Stimulated activated naive CD8-positive, alpha-beta T cell treated with anti-CD3 and anti-CD28 coated beads, Interleukin-15, amount 100 ng/mL, for 72 hours (primary cell): Measurements from ENCODE around the gene GNB5.
"Not testable (repeated sequence)": the region's sequence is repeated elsewhere in the genome, so short reads cannot be mapped to it uniquely, and the experiment has no call there.

Source experiments
- ATAC-seq: fragments of 150-1000 bp; cut with Tn5 transposase; 2 replicates; pipeline ENCODE4 v1.10.0; 2021; ENCODE audit warnings: mild to moderate bottlenecking, moderate library complexity
- DNase-seq, 2 donors: peaks; one replicate each; pipeline ENCODE4 v3.0.0; 2021 to 2022
- H3K27ac Mint-ChIP-seq, 2 donors: one replicate each; pipeline ENCODE4 v1.8.0; 2022; ENCODE audit warnings: mild to moderate bottlenecking in 2 of 2, mixed read lengths in 2 of 2, moderate library complexity in 2 of 2
- H3K27me3 Mint-ChIP-seq: one replicate; pipeline ENCODE4 v1.8.0; 2022; ENCODE audit warnings: mixed read lengths
- H3K4me1 Mint-ChIP-seq: one replicate; pipeline ENCODE4 v1.8.0; 2022; ENCODE audit warnings: mild to moderate bottlenecking, mixed read lengths
- H3K4me3 Mint-ChIP-seq, 2 donors: one replicate each; pipeline ENCODE4 v1.8.0; 2022; ENCODE audit warnings: mild to moderate bottlenecking in 2 of 2, mixed read lengths in 2 of 2, moderate library complexity in 1 of 2
- H3K9me3 Mint-ChIP-seq, 2 donors: one replicate each; pipeline ENCODE4 v1.8.0; 2022; ENCODE audit warnings: mixed read lengths in 2 of 2

GNB5 gene

DNA sequence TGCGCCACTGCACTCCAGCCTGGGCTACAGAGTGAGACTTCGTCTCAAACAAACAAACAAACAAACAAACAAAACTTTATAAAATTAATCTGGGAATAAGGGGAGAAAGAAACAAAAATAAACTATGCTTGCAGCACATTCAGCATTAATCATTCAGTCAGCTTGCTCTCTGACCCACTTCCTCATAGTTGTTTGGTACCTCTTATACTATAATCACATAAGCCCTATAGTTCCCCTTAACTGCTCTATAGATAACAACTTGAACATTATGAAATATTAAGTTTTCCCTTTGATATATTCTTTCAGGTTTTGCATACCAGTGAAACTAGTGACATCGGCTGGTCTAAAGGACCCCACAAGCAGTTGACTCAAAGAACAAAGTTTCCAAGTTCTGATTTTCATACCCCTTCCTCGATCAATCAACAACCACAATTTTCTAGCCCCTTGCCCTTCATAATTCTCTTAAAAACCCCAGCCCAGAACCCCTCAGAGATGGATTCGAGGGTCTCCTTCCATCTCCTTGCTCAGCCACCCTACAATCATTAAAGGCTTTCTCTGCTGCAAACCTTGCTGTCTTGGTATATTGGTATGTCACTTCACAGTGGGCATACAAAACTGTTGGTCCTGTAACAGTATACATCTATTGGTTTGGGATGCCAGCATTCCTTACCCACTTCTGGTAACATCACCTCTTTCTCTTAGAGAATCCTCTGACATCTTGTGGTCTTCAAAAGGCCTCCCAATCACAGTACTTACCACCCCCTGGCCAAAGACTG, 105.0 kb downstream of the GNB5 start:
- Mint-ChIP-seq H3K27ac (no peak overlapping the region), H3K4me3 (no peak overlapping the region), H3K9me3 (peaks cover 13 to 16% of the 10 kb centered on the region in 2 donors), H3K27me3 (no peaks in the 10 kb centered on the region), H3K4me1 (peaks cover 19% of the 10 kb centered on the region)
- DNase-seq, result no peak
- no peak for ATAC-seq

DNA sequence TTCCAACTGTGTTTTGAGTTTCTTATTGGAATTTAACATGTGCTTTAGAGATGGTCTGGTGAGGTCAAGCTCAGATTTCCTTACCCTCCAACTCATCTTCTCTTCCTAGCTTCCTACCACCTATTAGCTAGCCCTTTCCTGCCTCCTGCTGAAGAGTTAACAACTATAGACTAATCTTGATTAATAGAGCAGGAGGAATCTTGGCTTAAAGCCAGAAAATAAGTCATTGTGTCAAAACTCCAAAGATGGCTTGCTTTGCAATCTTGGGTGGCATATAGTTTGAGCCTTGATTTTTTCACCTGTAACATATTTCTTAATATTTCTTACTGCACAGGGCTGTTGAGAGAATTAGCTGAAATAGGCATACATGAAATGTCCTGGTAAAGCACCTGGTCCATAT, 105.9 kb downstream of the GNB5 start:
- H3K27ac Mint-ChIP-seq, result no peak overlapping the region
- H3K9me3 Mint-ChIP-seq, result peaks cover 11 to 12% of the 10 kb centered on the region in 2 donors
- H3K4me1 Mint-ChIP-seq, result peaks cover 19% of the 10 kb centered on the region
- ATAC-seq, result no peak
- H3K4me3 Mint-ChIP-seq, result no peak overlapping the region
- H3K27me3 Mint-ChIP-seq, result no peaks in the 10 kb centered on the region
- DNase-seq, result no peak

DNA sequence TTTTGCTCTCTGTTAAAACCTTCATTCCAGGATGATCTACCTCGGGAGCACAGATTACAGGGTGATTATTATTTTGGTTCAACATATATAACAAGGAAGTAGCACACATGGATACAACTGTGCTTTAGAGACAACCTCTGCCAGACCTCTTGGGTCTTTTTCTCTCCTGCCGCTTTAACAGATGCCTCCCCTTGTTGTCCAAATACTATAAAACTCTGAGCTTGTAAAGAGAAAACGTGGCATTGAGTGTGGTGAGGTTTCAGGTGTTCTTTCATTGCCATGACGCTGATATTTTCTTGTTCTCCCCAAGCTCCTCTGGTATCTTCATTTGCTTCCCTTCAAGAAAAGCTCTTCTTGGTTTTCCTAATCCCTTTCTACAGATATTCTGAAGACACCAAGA, 107.6 kb downstream of the GNB5 start:
- H3K4me1 Mint-ChIP-seq, result peaks cover 30% of the 10 kb centered on the region
- peaks cover 3% of the 10 kb centered on the region for H3K27me3 Mint-ChIP-seq
- ATAC-seq, result no peak
- no peak overlapping the region for H3K27ac Mint-ChIP-seq
- DNase-seq, result no peak
- H3K9me3 Mint-ChIP-seq, result no peaks in the 10 kb centered on the region
- H3K4me3 Mint-ChIP-seq, result no peak overlapping the region

DNA sequence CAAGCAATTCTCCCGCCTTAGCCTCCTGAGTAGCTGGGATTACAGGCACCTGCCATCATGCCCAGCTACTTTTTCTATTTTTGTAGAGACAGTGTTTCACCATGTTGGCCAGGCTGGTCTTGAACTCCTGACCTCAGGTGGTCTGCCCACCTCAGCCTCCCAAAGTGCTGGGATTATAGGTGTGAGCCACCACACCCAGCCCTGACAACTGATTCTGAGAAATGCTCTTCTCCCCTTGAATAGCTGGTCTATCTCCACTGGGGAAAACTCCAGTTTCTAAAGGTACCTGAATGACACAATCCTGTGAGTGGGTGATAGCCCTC, 108.2 kb downstream of the GNB5 start:
- H3K27ac Mint-ChIP-seq, result peak overlapping the region; percentile 2 to 38
- peak overlapping the region in 1 of 2 donors; percentile 40 for H3K4me3 Mint-ChIP-seq
- peaks cover 31% of the 10 kb centered on the region for H3K4me1 Mint-ChIP-seq
- DNase-seq, H3K27me3 Mint-ChIP-seq, ATAC-seq, H3K9me3 Mint-ChIP-seq: not testable (repeated sequence)

DNA sequence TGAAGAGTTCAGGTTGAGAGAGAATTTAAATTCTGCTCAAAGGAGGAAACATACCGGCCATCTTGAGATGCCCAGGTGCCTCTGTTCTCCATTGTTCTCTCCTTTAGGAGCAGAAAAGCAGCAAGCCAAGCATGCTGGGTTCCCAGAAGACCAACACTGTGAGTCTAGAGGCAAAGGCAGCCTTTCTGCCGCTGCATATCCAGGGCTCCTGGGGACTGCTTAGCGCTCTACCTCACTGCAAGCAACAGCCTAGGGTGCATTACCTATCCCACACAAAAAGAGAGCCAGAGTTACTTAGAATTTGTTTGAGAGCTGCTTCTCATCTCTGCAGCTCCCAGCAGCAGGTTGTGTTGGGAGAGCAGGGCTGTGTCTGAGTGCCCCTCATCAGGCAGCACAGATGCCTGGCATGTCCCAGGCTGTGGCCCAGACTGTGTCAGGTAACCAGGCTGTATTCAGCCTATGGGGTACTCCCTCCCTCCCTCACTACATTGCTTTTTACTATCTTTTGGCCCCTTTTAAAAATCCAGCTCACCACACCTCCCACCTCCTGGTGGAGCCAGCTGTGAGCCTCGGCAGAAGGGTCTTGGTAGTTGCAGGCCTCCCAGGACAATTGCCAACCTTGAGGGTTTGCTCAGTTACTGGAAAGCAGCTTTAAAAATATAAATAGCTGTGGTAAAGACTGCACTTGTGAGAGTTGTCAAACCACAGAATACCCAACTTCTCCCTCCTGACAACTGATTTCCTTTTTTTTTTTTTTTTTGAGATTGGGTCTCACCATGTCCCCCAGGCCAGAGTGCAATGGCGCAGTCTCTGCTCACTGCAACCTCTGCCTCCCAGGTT, 108.8 kb downstream of the GNB5 start:
- peak; percentile 50 for ATAC-seq
- Mint-ChIP-seq H3K27me3 (peaks cover 5% of the 10 kb centered on the region), H3K27ac (peak overlapping the region in 1 of 2 donors; percentile 2), H3K9me3 (no peaks in the 10 kb centered on the region), H3K4me3 (peak overlapping the region in 1 of 2 donors; percentile 40), H3K4me1 (peaks cover 31% of the 10 kb centered on the region)
- DNase-seq, result no peak

DNA sequence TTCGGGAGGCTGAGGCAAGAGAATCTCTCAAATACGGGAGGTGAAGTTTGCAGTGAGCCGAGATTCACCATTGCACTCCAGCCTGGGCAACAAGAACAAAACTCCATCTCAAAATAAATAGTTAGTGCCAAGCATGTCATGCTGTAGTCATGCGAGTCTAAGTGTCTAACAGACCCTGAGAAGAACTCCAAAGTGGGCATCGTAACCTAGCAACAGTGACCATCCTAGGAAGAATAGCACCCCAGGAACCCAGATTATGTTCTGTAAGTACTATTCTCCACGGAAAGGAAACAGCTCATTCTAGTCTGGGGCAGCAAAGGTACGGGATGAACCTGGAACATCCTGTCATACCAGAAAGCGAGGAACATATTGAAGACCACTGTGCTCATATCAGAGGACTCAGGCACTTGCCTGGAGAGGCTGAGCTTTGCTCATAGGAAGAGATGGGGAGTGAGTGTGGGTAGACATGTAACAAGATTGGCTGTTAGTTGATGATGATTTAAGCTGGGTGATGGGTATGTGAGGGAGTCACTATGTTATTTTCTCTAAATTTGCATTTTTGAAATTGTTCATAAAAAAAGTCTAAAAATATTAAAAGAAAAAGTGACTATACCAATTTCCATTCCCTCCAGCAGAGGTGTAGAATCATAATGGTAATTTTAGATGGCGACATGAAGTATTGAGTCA, 110.3 kb downstream of the GNB5 start:
- H3K27ac Mint-ChIP-seq, result no peak overlapping the region
- peaks cover 5% of the 10 kb centered on the region for H3K27me3 Mint-ChIP-seq
- DNase-seq (no peak), ATAC-seq (no peak)
- peaks cover 31% of the 10 kb centered on the region for H3K4me1 Mint-ChIP-seq
- H3K4me3 Mint-ChIP-seq, result no peak overlapping the region
- H3K9me3 Mint-ChIP-seq, result no peaks in the 10 kb centered on the region

DNA sequence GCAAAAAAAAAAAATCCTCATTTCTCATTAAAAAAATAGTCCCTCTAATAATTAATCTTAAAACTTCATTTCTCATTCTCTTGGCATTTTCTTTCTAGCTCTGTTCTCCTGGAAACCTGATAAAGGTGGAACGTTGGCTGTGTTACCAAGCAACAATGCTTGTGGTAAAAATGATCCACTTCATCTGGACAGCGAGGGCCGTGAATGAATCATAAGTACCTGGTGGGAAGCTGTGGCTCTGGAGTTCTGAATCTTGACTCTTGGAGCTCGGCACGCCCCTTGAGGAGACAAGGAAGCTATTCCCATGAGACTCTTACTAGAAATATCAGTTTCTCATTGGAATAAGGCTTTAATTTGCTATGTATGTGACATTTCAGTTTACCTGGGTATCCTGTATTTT, 111.2 kb downstream of the GNB5 start:
- ATAC-seq, result no peak
- Mint-ChIP-seq H3K27ac (no peak overlapping the region), H3K4me3 (no peak overlapping the region), H3K27me3 (peaks cover 5% of the 10 kb centered on the region), H3K9me3 (no peaks in the 10 kb centered on the region), H3K4me1 (peaks cover 31% of the 10 kb centered on the region)
- DNase-seq, result no peak

DNA sequence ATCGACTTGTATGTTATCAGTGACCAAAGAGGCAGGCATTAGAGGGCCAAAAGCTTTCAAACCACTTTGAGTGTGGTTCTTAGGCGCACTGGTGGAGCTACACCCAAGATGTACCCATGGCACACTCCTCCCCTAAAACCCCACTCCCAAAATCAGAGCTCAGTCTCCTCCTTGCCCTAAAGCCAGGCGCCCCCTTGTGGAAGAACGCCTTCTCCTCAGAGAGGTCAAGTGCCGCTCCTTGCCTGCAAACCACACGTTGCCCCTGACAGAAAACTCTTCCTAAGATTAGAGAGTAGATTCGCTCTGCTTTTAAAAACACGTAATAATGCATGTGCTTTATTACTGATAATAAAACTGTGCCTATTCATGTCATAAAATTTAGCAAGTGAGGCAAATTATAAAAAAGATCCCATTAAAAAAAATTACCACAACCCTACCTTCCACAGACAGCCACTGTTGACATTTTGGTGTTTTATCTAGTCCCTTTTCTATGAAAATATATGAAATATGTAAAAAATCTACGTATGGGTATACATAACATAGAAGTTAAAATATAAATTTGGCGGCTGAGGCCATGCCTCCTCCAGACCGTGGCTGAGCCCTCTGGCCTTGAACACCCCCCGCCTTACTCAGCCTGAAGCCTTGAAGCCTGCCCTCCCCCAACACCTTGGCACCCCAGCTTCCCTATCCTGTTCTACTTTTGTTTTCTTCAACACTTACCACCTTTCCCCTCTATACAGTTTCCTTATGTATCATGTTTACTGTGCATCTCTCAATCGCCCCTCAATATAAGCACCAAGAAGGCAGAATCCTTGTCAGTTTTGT, 112.1 kb downstream of the GNB5 start:
- ATAC-seq, result peak; percentile 88

DNA sequence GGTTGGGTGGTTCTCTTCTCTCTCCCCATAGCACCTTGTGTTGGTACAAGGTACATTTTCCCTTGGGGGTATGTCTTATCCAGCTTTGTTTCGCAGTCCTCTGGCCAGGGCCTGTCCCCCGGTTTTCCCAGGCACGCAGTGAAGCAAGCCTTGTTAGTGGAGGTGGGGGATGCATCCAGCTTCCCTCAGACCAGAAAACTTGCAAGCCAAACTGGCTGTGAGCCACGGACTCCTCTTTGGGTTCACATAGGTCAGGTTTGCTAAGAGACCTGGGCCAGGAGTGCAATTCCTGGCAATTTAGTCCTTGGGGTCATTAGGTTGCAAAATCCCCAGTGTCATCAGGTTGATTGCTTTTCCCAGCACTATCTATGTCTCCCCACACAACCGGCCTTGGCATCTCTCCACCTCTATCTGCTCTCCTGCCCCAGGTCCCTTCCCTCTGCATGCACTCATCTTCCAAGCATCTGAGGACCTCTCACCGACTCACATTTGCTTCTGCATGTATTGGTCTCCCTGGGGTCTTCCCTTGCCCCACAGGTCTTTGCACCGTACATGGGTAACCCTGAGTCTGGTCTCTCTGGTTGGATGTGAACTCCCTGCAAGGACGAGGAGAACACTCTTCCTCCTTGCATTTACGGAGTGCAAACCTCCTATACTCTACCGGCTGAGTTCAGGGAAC, 112.9 kb downstream of the GNB5 start:
- peaks cover 26% of the 10 kb centered on the region for H3K4me1 Mint-ChIP-seq
- peaks cover 5% of the 10 kb centered on the region for H3K27me3 Mint-ChIP-seq
- no peak overlapping the region for H3K27ac Mint-ChIP-seq
- H3K4me3 Mint-ChIP-seq, result no peak overlapping the region
- no peak for ATAC-seq
- DNase-seq, result no peak
- H3K9me3 Mint-ChIP-seq, result no peaks in the 10 kb centered on the region

More for the DNA sequence above, 112.1 kb downstream of the GNB5 start:
- Mint-ChIP-seq H3K9me3 (no peaks in the 10 kb centered on the region), H3K27ac (no peak overlapping the region), H3K27me3 (peaks cover 5% of the 10 kb centered on the region), H3K4me1 (peaks cover 31% of the 10 kb centered on the region), H3K4me3 (no peak overlapping the region)
- DNase-seq, result peak; percentile 70 to 73

DNA sequence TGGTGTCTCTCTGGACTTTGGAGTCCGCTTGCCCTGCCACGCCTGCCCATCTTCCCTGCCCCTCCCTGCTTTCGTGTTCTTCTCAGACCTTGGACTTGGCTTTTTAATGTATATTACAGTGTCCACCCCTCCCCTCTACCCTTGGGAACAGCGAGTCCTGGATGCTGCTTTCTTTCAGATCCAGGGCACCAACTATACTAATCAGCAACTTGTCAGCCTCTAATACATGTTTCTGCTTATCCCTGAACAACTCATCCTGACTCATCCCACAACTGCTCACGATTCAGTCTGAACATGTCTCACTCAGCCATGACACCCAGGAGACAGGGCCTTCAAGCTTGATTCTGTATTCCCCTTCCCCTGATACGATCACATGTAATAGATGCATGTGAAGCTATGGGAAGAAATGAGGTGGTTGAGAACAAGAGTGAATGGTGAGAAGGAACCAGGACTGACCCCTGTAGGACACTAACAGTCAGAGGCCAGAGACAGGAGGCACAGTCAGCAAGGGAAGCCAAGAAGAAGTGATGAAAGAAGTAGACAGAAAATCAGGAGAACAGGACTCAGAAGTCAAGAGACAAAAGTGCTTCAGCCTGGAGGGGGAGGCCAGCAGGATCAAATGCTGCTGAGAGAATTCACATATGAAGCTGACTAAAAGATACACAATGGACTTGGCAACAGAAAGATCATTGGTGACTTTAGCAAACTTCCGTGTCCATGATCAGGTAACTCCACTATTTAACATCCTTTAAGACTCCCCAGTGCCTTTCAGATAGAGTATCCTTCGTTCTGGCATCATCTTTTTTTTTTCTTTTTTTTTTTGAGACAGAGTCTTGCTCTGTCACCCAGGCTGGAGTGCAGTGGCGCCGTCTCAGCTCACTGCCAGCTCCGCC, 114.1 kb downstream of the GNB5 start:
- DNase-seq, result no peak
- Mint-ChIP-seq H3K27ac (peak overlapping the region in 1 of 2 donors; percentile 6), H3K4me1 (peaks cover 14% of the 10 kb centered on the region), H3K4me3 (no peak overlapping the region), H3K27me3 (peaks cover 5% of the 10 kb centered on the region), H3K9me3 (no peaks in the 10 kb centered on the region)
- ATAC-seq, result peak; percentile 43

DNA sequence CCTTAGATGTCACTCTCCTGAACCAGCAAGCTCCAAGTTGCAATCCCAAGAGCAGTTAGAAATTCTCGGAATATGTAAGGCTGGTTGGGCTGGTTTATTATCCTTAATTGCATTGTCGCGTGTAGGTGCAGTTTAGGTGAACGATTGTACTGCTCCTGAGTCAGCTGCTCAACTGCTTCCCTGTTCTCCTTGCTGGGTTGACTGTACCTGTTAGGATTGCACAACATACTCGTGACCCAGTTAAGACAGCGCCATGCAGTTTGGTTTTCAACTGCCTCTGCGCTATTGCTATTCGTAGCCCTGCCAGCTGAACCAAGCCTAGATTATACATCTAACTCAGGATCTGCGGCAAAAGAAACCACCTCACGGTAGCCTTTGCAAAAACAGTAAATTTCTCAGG, 119.6 kb downstream of the GNB5 start:
- H3K27ac Mint-ChIP-seq, result no peak overlapping the region
- H3K9me3 Mint-ChIP-seq, result no peaks in the 10 kb centered on the region
- H3K4me1 Mint-ChIP-seq, result peaks cover 11% of the 10 kb centered on the region
- ATAC-seq, result no peak
- no peak overlapping the region for H3K4me3 Mint-ChIP-seq
- H3K27me3 Mint-ChIP-seq, result no peaks in the 10 kb centered on the region
- DNase-seq, result no peak

DNA sequence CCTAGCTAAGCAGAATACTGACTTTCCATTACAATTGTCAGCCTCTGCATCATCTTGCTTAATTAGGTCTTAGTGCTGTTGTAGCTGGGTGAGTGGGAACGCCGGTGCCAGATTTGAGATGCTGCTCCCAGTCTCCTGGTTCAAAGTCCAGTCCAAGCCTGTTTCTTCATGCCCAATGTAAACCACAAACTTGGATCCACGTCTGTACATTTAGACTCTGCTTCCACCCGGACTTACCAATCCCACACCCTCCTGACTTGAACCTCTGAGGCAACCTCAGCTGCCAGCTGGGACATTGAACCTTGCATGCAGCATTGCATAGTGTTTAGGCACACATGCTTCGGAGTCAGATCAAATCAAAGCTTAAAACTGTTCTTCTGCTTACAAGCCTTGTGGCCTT, 121.6 kb downstream of the GNB5 start:
- no peaks in the 10 kb centered on the region for H3K27me3 Mint-ChIP-seq
- no peak for ATAC-seq
- no peak overlapping the region for H3K27ac Mint-ChIP-seq
- H3K4me3 Mint-ChIP-seq, result no peak overlapping the region
- H3K9me3 Mint-ChIP-seq, result no peaks in the 10 kb centered on the region
- DNase-seq, result no peak
- peaks cover 13% of the 10 kb centered on the region for H3K4me1 Mint-ChIP-seq

DNA sequence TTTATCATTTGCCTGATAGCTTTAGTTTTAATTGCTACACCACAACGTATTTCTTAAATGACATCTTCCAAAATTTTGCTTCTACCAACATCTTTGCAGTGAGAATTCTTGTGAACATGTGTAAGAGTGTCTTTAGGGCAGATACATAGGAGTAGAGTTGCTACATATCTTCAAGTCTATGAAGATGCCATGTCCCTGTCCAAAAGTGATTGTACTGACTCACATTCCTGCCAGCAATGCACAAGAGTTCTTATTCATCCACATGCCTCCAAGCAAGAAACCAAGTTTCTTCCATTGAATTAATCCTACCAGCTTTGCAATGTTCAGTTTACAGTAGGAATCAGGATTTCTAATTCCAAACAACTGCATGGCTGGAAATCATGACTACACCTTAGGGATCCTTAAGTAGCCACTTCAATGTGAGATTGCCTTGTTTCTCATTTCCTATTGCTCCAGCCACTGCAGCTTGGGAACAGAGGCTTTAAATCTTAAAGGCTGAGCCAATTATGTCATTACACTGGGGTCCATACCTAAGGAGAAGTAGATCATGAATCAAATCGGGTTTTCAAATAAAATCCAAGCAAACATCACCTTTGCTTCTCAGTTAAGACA, 123.1 kb downstream of the GNB5 start:
- Mint-ChIP-seq H3K27me3 (no peaks in the 10 kb centered on the region), H3K4me3 (no peak overlapping the region), H3K4me1 (peaks cover 13% of the 10 kb centered on the region), H3K27ac (peak overlapping the region in 1 of 2 donors; percentile 89), H3K9me3 (no peaks in the 10 kb centered on the region)
- no peak for DNase-seq
- ATAC-seq, result no peak

DNA sequence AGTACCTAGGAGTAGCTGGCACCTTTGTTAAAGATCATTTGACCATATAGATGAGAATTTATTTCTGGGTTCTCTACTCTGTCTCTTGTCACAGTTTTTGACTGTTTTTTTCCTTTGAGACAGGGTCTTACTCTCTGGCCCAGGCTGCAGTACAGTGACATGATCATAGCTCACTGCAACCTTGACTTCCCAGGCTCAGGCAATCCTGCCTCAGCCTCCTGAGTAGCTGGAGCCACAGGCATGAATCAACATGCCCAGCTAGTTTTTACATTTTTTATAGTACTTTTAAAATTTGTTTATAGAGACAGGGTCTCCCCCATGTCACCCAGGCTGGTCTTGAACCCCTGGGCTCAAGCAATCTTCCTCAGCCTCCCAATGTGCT, 123.7 kb downstream of the GNB5 start:
- Mint-ChIP-seq H3K27ac (peak overlapping the region in 1 of 2 donors; percentile 89), H3K27me3 (no peaks in the 10 kb centered on the region), H3K4me1 (peaks cover 13% of the 10 kb centered on the region), H3K9me3 (no peaks in the 10 kb centered on the region), H3K4me3 (no peak overlapping the region)
- ATAC-seq, result no peak
- no peak for DNase-seq
